Measurements from ENCODE around the gene CREB3L1. TPM values are rescaled to one million over a fixed set of nuclear protein-coding genes. Genes with fewer than 3 reads are reported as not detected.

Gene CREB3L1
- total RNA-seq, 2 experiments from 2014 or later: not detected

DNA sequence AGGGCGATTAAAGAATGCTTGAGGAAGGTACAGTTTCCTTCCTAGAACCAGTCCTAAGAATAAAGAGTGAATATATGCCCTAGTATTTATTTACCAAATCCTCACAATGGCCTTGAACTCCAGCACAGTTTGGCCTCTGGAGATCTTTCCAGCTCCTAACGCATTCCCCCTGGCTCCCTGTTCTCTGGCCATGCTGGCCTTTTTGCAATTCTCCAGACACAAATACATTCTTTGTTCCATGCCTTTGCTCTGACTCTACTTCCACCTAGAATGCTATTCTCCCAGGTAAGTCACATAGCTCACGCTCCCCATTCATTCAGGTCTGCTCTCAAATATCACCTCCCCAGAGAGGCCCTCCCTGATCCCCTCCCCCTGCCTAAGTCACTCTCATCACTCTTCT lies 66.1 kb downstream of the CREB3L1 start:
- DNase-seq (no peak), ATAC-seq (no peak)
- CTCF ChIA-PET: interaction anchor here (0.9 to 18.5 kb wide), 6 partner anchors 8 to 104 kb away, joined by 3 to 444 read pairs (median 11); partner anchors contain the start of gene MDK
- Mint-ChIP-seq H3K36me3 (no peaks in the 10 kb centered on the region), H3K27ac (no peak overlapping the region), H3K9me3 (ENCODE audit: low read depth) (no peaks in the 10 kb centered on the region), H3K4me3 (no peak overlapping the region), H3K4me1 (peaks cover 39% of the 10 kb centered on the region), H3K27me3 (peaks cover 23% of the 10 kb centered on the region)

DNA sequence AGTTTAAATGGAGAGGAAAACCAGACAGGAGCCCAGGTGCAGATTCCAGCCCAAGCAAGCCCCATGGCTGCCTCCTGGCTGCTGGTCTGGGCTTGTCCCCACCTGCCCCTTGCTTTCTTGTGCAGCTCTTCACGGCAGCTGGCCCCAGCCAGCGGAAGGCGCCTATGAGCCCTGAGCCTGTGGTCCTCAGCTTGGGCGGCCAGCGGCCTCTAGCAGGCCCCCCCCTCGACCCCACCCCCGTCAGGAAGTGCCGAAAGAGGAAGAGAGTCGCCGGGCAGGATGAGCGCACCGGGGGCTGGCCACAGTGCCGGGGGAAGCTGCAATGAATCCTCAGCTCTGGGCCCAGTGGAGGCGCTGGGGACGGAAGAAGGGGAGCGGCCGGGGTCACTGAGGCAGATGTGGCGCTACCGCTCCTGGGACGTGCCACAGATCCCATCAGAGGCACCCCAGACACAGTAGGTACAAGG lies 67.7 kb downstream of the CREB3L1 start:
- H3K27me3 Mint-ChIP-seq: peaks cover 23% of the 10 kb centered on the region

DNA sequence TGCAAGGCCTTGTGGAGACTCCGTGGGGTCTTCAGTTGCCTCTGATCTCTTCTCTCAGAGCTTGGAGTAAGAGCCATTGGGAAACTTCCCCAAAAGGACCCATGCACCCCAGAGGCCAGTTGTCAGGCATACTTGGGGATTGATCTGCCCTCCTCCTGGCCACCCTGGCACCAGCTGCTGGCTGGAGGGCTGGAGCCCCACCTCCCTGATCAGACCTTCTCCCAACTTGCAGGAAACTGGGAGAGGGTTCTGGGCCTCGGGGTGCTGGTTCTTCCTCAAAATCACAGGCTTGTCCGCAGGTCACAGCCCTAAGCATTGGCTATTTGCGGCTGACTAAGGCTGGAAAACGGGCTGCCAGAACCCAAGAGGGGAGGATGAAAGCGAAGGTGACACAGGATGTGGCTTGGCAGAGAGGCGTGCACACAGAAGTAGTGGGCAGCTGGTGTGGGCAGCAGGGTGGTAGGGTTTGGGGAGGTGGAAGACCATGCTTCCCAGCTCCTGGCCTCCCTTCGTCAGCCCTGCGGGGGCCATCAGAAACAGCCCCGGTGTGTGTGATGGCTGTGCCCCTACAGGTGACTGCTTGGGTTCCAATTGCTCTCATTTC lies 68.5 kb downstream of the CREB3L1 start:
- Mint-ChIP-seq H3K4me1 (peaks cover 63% of the 10 kb centered on the region), H3K4me3 (peak overlapping the region; percentile 75), H3K9me3 (ENCODE audit: low read depth) (no peaks in the 10 kb centered on the region), H3K27me3 (peaks cover 21% of the 10 kb centered on the region), H3K27ac (peak overlapping the region; percentile 65), H3K36me3 (peaks cover 3% of the 10 kb centered on the region)
- no peak for ATAC-seq
- peak; percentile 63 for DNase-seq
- CTCF ChIA-PET: interaction anchor here (0.7 to 18.5 kb wide), 9 partner anchors 10 to 107 kb away, joined by 3 to 444 read pairs (median 4); partner anchors contain the start of gene MDK

More for the DNA sequence above, 67.7 kb downstream of the CREB3L1 start:
- H3K36me3 Mint-ChIP-seq: peaks cover 3% of the 10 kb centered on the region
- peak overlapping the region; percentile 75 for H3K4me3 Mint-ChIP-seq
- DNase-seq (no peak), ATAC-seq (no peak)
- peaks cover 54% of the 10 kb centered on the region for H3K4me1 Mint-ChIP-seq
- CTCF ChIA-PET: interaction anchor here (0.7 to 18.5 kb wide), 9 partner anchors 9 to 107 kb away, joined by 3 to 444 read pairs (median 4); partner anchors contain the start of gene MDK
- H3K9me3 Mint-ChIP-seq (ENCODE audit: low read depth): no peaks in the 10 kb centered on the region
- peak overlapping the region; percentile 30 for H3K27ac Mint-ChIP-seq

DNA sequence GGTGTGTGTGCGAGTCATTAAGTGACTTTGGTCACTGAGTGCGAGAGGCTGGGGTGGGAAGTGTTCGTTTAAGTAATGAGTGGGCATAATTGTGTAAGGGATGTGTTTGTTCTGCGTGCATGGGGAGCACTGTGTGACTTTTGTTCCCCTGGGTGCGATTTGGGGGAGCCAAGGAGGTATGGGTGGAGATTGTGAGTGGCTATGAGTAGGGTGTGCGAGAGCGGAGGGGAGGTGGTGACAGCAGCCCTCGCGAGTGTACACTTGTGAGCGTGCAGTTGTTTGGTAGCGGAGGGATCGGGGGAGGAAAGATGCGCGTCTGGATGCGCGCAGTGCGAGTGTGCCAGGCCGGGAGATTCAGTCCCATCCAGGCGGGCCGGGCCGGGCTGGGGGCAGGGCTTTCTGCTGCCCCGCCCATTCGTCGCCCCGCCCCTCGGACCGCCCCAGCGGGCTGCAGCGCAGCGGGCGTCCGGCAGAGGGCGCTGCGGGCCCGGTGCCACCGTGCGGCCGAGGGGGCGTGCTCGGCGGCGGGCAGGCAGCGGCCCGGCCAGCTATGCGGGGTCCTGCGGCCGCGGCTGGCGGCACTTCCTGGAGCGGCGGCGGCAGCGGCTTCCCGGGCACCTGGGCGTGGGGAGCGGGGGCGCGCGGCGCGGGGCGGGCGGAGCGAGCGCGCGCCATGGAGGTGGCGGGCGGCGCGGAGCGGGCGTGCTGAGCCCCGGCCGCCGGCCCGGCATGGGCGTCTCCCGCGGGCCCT lies 69.6 kb downstream of the CREB3L1 start, which contains the start of gene DGKZ:
DGKZ (plus strand) TSS at position 578 of the 751 bp plus-strand sequence. CDS start 197 bp downstream, outside the sequence.
- H3K4me3 Mint-ChIP-seq: peak within 1 kb of the TSS; percentile 89
- H3K9me3 Mint-ChIP-seq (ENCODE audit: low read depth): no peaks in the 10 kb centered on the region
- DNase-seq: peak; percentile 88
- CTCF ChIA-PET: interaction anchor here (1.0 to 18.5 kb wide), 4 partner anchors 17 to 40 kb away, joined by 3 to 444 read pairs (median 8); partner anchors contain the start of gene MDK
- H3K27me3 Mint-ChIP-seq: peaks cover 21% of the 10 kb centered on the region
- ATAC-seq: peak; percentile 75
- peak within 1 kb of the TSS; percentile 94 for H3K27ac Mint-ChIP-seq
- H3K36me3 Mint-ChIP-seq: peaks cover 3% of the 10 kb centered on the region
- H3K4me1 Mint-ChIP-seq: peaks cover 66% of the 10 kb centered on the region

DNA sequence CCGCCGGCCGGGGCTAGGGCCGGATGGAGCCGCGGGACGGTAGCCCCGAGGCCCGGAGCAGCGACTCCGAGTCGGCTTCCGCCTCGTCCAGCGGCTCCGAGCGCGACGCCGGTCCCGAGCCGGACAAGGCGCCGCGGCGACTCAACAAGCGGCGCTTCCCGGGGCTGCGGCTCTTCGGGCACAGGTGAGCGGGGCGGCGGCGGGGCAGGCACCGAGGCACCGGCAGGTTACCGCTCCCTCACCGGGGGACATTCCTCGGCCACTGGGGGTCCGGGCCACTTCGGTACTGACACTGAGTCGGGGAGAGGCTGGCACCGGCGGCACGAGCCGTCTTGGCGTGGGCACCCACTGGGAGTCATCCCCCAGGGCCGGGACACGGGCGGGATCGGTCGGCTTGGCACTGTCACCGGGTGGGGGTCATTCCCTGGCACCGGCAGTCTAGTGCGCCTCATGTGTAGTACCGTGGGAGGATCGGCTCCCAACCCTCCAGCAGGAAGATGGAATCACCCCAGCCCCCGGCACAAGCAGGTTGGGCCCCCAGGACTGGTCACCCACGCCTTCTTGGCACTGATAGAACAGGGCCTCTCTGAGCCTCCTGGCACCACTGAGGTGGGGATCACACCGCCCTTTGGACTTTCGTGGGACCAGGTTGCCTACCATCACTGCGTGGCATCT lies 70.3 kb downstream of the CREB3L1 start:
- Mint-ChIP-seq H3K36me3 (peaks cover 3% of the 10 kb centered on the region), H3K9me3 (ENCODE audit: low read depth) (no peaks in the 10 kb centered on the region), H3K27ac (peak overlapping the region; percentile 94), H3K4me3 (peak overlapping the region; percentile 89), H3K27me3 (peaks cover 18% of the 10 kb centered on the region), H3K4me1 (peaks cover 65% of the 10 kb centered on the region)
- no peak for ATAC-seq
- DNase-seq: peak; percentile 52
- CTCF ChIA-PET: interaction anchor here (0.7 to 18.5 kb wide), 8 partner anchors 12 to 110 kb away, joined by 3 to 444 read pairs (median 5); partner anchors contain the start of gene MDK

DNA sequence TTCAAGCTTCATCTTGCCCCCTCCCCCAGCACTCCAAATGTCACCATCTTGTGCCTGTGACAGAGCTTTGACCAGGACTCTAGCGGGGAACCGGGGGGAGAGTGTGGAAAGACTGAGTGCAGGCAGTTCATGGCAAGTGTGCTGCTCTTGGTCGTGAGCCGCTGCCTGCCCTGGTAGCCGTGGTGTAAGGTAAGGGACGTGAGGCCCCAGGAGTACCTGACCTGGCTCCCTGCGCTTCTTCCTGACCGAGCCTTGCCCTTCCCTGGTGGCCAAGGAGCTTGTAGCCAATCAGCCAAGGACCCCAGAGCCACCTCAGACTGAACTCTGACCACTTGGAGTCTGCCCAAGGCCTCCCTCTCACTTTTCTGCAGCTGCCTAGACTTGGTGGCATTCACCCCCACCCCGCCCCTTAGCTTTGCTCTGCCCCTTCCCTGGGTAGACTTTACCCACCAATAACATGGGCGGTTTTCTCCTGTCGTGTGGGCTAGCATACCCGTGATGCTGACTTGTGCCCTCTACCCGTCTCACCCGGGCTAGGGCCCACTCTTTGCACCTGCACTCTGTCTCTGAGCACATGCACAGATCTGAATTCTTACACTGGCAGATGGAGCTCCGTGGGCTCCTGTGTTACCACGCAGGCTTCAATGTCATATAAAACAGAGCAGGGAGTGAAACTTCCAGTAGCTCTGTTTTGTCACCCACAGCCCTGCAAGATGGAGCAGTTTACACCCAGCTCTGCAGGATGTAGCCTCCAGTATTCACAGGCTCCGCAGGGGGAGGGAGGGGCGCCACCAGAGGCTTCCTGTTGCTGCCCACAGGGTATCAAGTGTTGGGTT lies 71.3 kb downstream of the CREB3L1 start:
- H3K36me3 Mint-ChIP-seq: peaks cover 3% of the 10 kb centered on the region
- H3K9me3 Mint-ChIP-seq (ENCODE audit: low read depth): no peaks in the 10 kb centered on the region
- peak overlapping the region; percentile 94 for H3K27ac Mint-ChIP-seq
- peaks cover 12% of the 10 kb centered on the region for H3K27me3 Mint-ChIP-seq
- ATAC-seq (peak; percentile 43), DNase-seq (peak; percentile 85)
- CTCF ChIA-PET: interaction anchor here (0.7 to 18.5 kb wide), 15 partner anchors 13 to 269 kb away, joined by 3 to 444 read pairs (median 5); partner anchors contain the start of genes AMBRA1, ATG13, CHRM4 and HARBI1
- peaks cover 75% of the 10 kb centered on the region for H3K4me1 Mint-ChIP-seq
- peak overlapping the region; percentile 89 for H3K4me3 Mint-ChIP-seq

DNA sequence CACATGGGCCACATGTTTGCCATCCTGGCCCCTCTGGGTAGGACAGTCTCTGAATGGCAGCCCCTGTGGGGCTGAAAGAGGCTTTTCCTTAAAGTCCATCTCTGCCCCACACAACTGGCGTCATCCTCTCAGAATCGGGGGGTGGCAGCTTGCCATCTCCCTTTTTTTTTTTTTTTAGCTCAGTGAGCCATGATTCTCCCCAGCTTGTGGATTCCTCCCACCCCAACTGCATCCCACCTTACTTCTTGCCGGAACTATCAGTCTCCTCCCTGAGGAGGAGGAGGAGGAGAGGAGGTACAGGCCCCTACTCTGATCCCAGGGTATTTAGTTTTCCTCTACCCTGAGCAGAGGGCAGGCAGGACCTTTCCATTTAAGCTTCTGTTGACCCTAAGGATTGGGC lies 73.2 kb downstream of the CREB3L1 start:
- Mint-ChIP-seq H3K4me3 (no peak overlapping the region), H3K27me3 (no peaks in the 10 kb centered on the region), H3K4me1 (peaks cover 74% of the 10 kb centered on the region), H3K27ac (no peak overlapping the region), H3K36me3 (peaks cover 3% of the 10 kb centered on the region), H3K9me3 (ENCODE audit: low read depth) (no peaks in the 10 kb centered on the region)
- DNase-seq (no peak), ATAC-seq (no peak)
- CTCF ChIA-PET: interaction anchor here (1.3 to 18.5 kb wide), 8 partner anchors 9 to 267 kb away, joined by 3 to 444 read pairs (median 12); partner anchors contain the start of genes ATG13, CHRM4, HARBI1 and MDK

DNA sequence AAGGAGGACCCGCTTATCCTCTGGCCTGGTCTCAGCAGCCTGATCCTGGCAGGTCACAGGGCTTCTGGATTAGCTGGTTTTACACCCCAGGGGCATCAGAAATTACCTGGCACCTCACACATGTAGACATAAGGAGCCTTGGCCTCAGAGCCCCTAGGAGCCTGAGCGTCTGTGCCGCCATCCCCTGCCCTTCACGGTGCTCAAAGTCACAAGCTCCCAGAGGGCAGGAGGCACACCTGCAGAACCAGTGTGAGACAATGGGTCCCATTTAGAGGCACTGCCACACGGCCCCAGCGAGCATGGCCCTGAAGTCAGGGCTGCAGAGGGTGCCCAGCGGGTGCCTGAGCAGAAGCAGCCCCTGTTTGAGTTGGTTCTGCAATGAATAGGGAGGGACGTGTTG lies 73.7 kb downstream of the CREB3L1 start:
- no peak for DNase-seq
- H3K27me3 Mint-ChIP-seq: no peaks in the 10 kb centered on the region
- H3K27ac Mint-ChIP-seq: peak overlapping the region; percentile 25
- peaks cover 3% of the 10 kb centered on the region for H3K36me3 Mint-ChIP-seq
- CTCF ChIA-PET: interaction anchor here (1.0 to 18.5 kb wide), 11 partner anchors 10 to 351 kb away, joined by 3 to 444 read pairs (median 5); partner anchors contain the start of genes CHRM4 and MDK
- no peaks in the 10 kb centered on the region for H3K9me3 Mint-ChIP-seq (ENCODE audit: low read depth)
- peaks cover 70% of the 10 kb centered on the region for H3K4me1 Mint-ChIP-seq
- no peak for ATAC-seq
- H3K4me3 Mint-ChIP-seq: no peak overlapping the region

DNA sequence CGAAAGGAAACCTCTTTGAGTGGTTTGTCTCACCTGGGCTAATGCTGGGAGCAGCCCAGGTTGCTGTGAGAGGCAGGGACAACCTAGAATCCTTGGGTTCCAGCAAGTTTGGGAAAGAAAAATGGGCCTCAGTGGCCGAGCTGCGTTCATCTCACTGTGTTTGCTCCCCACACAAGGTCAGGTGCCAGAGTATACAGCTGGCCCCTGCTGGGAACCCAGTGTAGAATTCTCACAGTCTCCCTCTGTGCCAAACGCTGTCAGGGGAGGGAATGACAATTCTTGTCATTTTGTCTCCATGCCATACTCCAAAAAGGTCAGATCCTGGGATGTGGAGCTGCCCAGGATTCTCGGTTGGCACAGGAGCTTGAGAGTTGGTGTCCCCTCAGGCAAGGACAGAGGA lies 74.1 kb downstream of the CREB3L1 start:
- Mint-ChIP-seq H3K4me1 (peaks cover 69% of the 10 kb centered on the region), H3K36me3 (peaks cover 3% of the 10 kb centered on the region), H3K27ac (peak overlapping the region; percentile 25), H3K9me3 (ENCODE audit: low read depth) (no peaks in the 10 kb centered on the region), H3K27me3 (no peaks in the 10 kb centered on the region), H3K4me3 (peak overlapping the region; percentile 50)
- DNase-seq: no peak
- CTCF ChIA-PET: interaction anchor here (0.7 to 18.5 kb wide), 17 partner anchors 10 to 580 kb away, joined by 3 to 444 read pairs (median 5); partner anchors contain the start of genes CHRM4 and MDK
- no peak for ATAC-seq

DNA sequence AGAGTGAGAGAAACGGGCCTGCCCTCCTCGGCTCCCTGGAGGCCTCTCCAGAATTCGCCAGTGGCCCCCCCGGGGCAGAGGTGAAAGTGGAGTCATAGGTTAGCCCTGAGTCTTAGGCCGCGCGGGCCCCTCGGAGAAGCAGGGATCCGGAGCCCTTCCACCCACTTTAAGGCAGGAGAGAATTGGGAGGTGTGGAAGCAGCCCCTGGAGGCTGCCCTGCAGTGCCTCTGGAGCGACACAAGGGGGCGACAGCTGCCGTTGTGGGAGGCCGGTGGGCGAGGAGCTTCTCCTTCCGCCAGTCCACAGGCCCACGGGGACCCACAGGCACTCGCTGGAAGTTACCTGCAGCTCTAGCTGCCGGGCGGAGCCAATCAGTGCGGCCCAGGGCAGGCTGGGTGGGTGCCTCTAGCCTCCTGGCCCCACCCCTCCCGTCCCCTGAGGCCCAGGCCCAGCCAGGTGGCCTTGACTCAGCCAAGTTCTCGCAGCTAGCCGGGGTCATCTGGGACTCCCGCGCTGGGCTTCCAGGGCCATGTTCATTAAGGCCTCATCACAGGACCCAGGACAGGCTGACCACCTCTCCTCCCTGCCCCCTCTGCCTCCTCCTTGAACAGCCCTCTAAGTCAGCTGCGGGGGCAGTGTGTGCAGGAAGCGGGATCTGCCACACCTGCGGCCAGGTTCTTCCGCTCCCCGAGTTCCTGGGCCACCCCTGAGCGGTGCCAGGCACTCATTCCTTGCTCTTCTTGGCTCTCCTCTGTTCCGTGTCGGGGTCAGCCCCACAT lies 74.8 kb downstream of the CREB3L1 start:
- DNase-seq (peak; percentile 79), ATAC-seq (peak; percentile 26)
- H3K9me3 Mint-ChIP-seq (ENCODE audit: low read depth): no peaks in the 10 kb centered on the region
- H3K4me3 Mint-ChIP-seq: peak overlapping the region; percentile 71
- CTCF ChIA-PET: interaction anchor here (0.7 to 18.5 kb wide), 21 partner anchors 11 to 580 kb away, joined by 3 to 444 read pairs (median 5); partner anchors contain the start of genes CHRM4 and MDK
- H3K27me3 Mint-ChIP-seq: no peaks in the 10 kb centered on the region
- peaks cover 68% of the 10 kb centered on the region for H3K4me1 Mint-ChIP-seq
- H3K36me3 Mint-ChIP-seq: peaks cover 3% of the 10 kb centered on the region
- peak overlapping the region; percentile 59 for H3K27ac Mint-ChIP-seq

DNA sequence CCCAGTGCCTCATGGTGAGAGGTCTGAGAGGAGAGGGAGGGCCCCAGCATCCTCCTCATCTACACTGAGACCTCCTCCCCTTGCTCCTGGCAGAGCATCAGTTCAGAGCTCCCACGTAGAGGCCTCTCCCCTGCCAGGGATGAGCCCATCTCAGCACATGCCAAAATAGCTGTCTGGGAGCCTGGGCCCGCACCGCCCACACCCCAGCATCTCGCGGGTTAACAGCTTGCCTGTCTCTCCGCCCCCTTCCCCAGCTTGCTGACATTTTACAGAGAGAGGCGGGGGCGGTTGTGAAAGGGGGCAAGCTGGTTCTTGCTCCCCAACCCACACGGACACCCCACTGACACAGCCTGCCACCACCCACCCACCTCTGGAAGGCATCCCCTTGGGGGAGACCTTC lies 76.2 kb downstream of the CREB3L1 start:
- H3K9me3 Mint-ChIP-seq (ENCODE audit: low read depth): no peaks in the 10 kb centered on the region
- CTCF ChIA-PET: interaction anchor here (1.3 to 18.5 kb wide), 5 partner anchors 12 to 176 kb away, joined by 3 to 444 read pairs (median 8); partner anchors contain the start of genes CHRM4 and MDK
- H3K4me3 Mint-ChIP-seq: no peak overlapping the region
- ATAC-seq (no peak), DNase-seq (no peak)
- peaks cover 69% of the 10 kb centered on the region for H3K4me1 Mint-ChIP-seq
- H3K27ac Mint-ChIP-seq: peak overlapping the region; percentile 32
- no peaks in the 10 kb centered on the region for H3K27me3 Mint-ChIP-seq
- peaks cover 3% of the 10 kb centered on the region for H3K36me3 Mint-ChIP-seq

Measured in activated CD8-positive, alpha-beta memory T cell treated with anti-CD3 and anti-CD28 coated beads, Interleukin-2, amount 10 ng/mL, durations not matched to agents 7 days and 5 days (primary cell).